Spleen (tissue), 7 donors: ENCODE measurements around the gene TEX14.

Experiments used
- CTCF ChIP-seq, 11 experiments: fragments of 200-600 bp in 7 of 11; fragments of 450-650 bp in 4 of 11; sonication (generic) in 4 of 11; IDR thresholded peaks in 8 of 11; conservative IDR thresholded peaks in 3 of 11; 1 replicate in 7 of 11; 2 replicates in 4 of 11; pipeline versions ENCODE4 v1.4.0 to v1.8.0; 2016 to 2021; ENCODE audit warnings: antibody characterized with exemption in 11 of 11, inconsistent platforms in 4 of 11, mild to moderate bottlenecking in 1 of 11
- POLR2A ChIP-seq, 3 donors: fragments of 450-650 bp; IDR thresholded peaks; one replicate each; pipeline ENCODE4 v1.5.1; 2017; ENCODE audit warnings: antibody characterized with exemption in 3 of 3, mild to moderate bottlenecking in 1 of 3
- POLR2AphosphoS5 ChIP-seq, 3 donors: sonication (generic); formaldehyde crosslinking; IDR thresholded peaks; one replicate each; pipeline ENCODE4 v1.5.1; 2017; ENCODE audit warnings: antibody characterized with exemption in 3 of 3
- donor health status: DM: no; HTN: no; CAD: no; lungs with moderate emphysema.
- donor health status: DM: no; HTN: no; CAD: no.
- donor health status: DM: no; HTN: no; CAD: no.

- TF ChIP-seq CTCF (IDR thresholded peaks at IDR 0.05 in 8 of 11, conservative IDR thresholded peaks at IDR 0.05 in 3 of 11) (no peak), POLR2AphosphoS5 (IDR thresholded peaks at IDR 0.05) (no peak), POLR2A (IDR thresholded peaks at IDR 0.05) (no peak)
Observed at GRCh38 chr17:58539698-58540097, 152.1 kb downstream of the TEX14 start.
